ENCODE data around the gene OCA2. TPM values are rescaled to one million over a fixed set of nuclear protein-coding genes. Genes with fewer than 3 reads are reported as not detected.

OCA2 gene
- total and polyA plus RNA-seq, 2 of the 13 experiments (the other 11 are each of a cell fraction or from before 2014, with no cell fraction given) = 0.02 to 0.05 TPM

- Histone ChIP-seq H3K27ac (ENCODE audit: extremely low read length, insufficient read depth, low read length) (no peak overlapping the region), H3K36me3 (replicated peaks in 1 of 2; ENCODE audit: control insufficient read depth in 1 of 2, insufficient read depth in 2 of 2, low read length in 2 of 2) (no peaks in the 10 kb centered on the region), H3K9ac (ENCODE audit: insufficient read depth, low read depth, low read length) (no peak overlapping the region), H3K9me3 (ENCODE audit: low read length) (peaks cover 28% of the 10 kb centered on the region), H3K4me3 (replicated peaks in 1 of 3; ENCODE audit: insufficient read depth in 1 of 3, low read depth in 2 of 3, low read length in 3 of 3) (no peak overlapping the region), H3K79me2 (ENCODE audit: insufficient read depth, low read length) (no peaks in the 10 kb centered on the region), H2AFZ (ENCODE audit: low read length) (no peak overlapping the region), H3K4me1 (ENCODE audit: insufficient read depth, low read length) (no peaks in the 10 kb centered on the region), H3K27me3 (ENCODE audit: control insufficient read depth in 1 of 2, insufficient read depth in 2 of 2, low read length in 2 of 2) (no peaks in the 10 kb centered on the region; a peak in 1 of 5 replicates), H3K4me2 (ENCODE audit: low read depth, low read length) (no peak overlapping the region), H4K20me1 (ENCODE audit: insufficient read depth, low read length) (no peaks in the 10 kb centered on the region)
- CTCF ChIA-PET (ENCODE audit: low intra/inter-chr PET ratio, low total read pairs) = no interaction called here
- intact Hi-C loops (cut with micrococcal nuclease; ENCODE audit: unreplicated experiment) (no loop called here), in situ Hi-C loops (cut with HindIII; ENCODE audit: extremely low pct_ligation_motif_present, low pct_unique_long_range_greater_than_20kb) (no loop called here)
- DNase-seq (ENCODE audit: low spot score) (no peak), FAIRE-seq (no peak), ATAC-seq (no peak)
- POLR2A ChIA-PET = no interaction called here
- TF ChIP-seq MATR3 (CRISPR knock-in tag; IDR thresholded peaks at IDR 0.05) (no peak), PHF20 (CRISPR knock-in tag; IDR thresholded peaks at IDR 0.05) (no peak), TFAP4 (IDR thresholded peaks at IDR 0.05; ENCODE audit: borderline replicate concordance, low read depth) (no peak)
- no TSS peak for BruUV-seq (replicated peaks)
These were observed 213.9 kb downstream of the OCA2 start for GRCh38 chr15:27885201-27885600.

GRCh38 chr15:27884726-27885125, 214.4 kb downstream of the OCA2 start:
- no peaks in the 10 kb centered on the region for H3K79me2 ChIP-seq (ENCODE audit: insufficient read depth, low read length)
- no TSS peak for BruUV-seq (replicated peaks)
- no peaks in the 10 kb centered on the region for H4K20me1 ChIP-seq (ENCODE audit: insufficient read depth, low read length)
- peaks cover 23% of the 10 kb centered on the region for H3K9me3 ChIP-seq (ENCODE audit: low read length)
- ATAC-seq = no peak
- no peaks in the 10 kb centered on the region; a peak in 1 of 5 replicates for H3K27me3 ChIP-seq (ENCODE audit: control insufficient read depth in 1 of 2, insufficient read depth in 2 of 2, low read length in 2 of 2)
- no peak overlapping the region for H3K4me2 ChIP-seq (ENCODE audit: low read depth, low read length)
- no peak overlapping the region for H3K9ac ChIP-seq (ENCODE audit: insufficient read depth, low read depth, low read length)
- H3K36me3 ChIP-seq (replicated peaks in 1 of 2; ENCODE audit: control insufficient read depth in 1 of 2, insufficient read depth in 2 of 2, low read length in 2 of 2) = no peaks in the 10 kb centered on the region
- no peak overlapping the region for H3K27ac ChIP-seq (ENCODE audit: extremely low read length, insufficient read depth, low read length)
- in situ Hi-C loops (cut with HindIII; ENCODE audit: extremely low pct_ligation_motif_present, low pct_unique_long_range_greater_than_20kb) = no loop called here
- WGBS (ENCODE audit: low lambda C conversion rate) = 27% methylated on average over 4 of the region's 4 CpGs
- H3K4me3 ChIP-seq (replicated peaks in 1 of 3; ENCODE audit: insufficient read depth in 1 of 3, low read depth in 2 of 3, low read length in 3 of 3) = no peak overlapping the region
- H2AFZ ChIP-seq (ENCODE audit: low read length) = no peak overlapping the region
- H3K4me1 ChIP-seq (ENCODE audit: insufficient read depth, low read length) = no peaks in the 10 kb centered on the region
- intact Hi-C loops (cut with micrococcal nuclease; ENCODE audit: unreplicated experiment) = no loop called here
- no peak for FAIRE-seq
- ChIA-PET CTCF (ENCODE audit: low intra/inter-chr PET ratio, low total read pairs) (no interaction called here), POLR2A (no interaction called here)
- no peak for DNase-seq (ENCODE audit: low spot score)
- TF ChIP-seq GATAD1 (CRISPR knock-in tag; IDR thresholded peaks at IDR 0.05) (no peak), NAIF1 (CRISPR knock-in tag; IDR thresholded peaks at IDR 0.05; ENCODE audit: borderline replicate concordance) (no peak), ZXDC (CRISPR knock-in tag; IDR thresholded peaks at IDR 0.05) (no peak), ZNF790 (CRISPR knock-in tag; IDR thresholded peaks at IDR 0.05; ENCODE audit: borderline replicate concordance) (no peak), ZNF558 (CRISPR knock-in tag; IDR thresholded peaks at IDR 0.05; ENCODE audit: borderline replicate concordance) (no peak), HDAC1 (CRISPR knock-in tag; IDR thresholded peaks at IDR 0.05) (no peak), E2F5 (CRISPR knock-in tag; conservative IDR thresholded peaks at IDR 0.05) (no peak), TEF (CRISPR knock-in tag; IDR thresholded peaks at IDR 0.05) (no peak), ZC3H13 (CRISPR knock-in tag; IDR thresholded peaks at IDR 0.05) (no peak), PHF21A (CRISPR knock-in tag; IDR thresholded peaks at IDR 0.05) (no peak), KAT7 (CRISPR knock-in tag; IDR thresholded peaks at IDR 0.05; ENCODE audit: borderline replicate concordance) (no peak), ZNF737 (CRISPR knock-in tag; IDR thresholded peaks at IDR 0.05; ENCODE audit: borderline replicate concordance) (no peak), ZNF484 (CRISPR knock-in tag; IDR thresholded peaks at IDR 0.05; ENCODE audit: borderline replicate concordance, low read depth) (no peak)

All from HepG2 (cell line).